GM12878 (cell line): ENCODE data around the gene PHRF1.

Source experiments
- BCL11A ChIP-seq: IDR thresholded peaks from 2 replicates; pipeline ENCODE4 v1.6.1; 2011; ENCODE audit warnings: low read depth, low read length
- BHLHE40 ChIP-seq, 2 experiments: fragments of 450-650 bp in 1 of 2; IDR thresholded peaks; 2 replicates each; pipeline ENCODE4 v1.6.1; 2011 to 2017; ENCODE audit warnings: low read depth in 2 of 2, borderline replicate concordance in 1 of 2, improper control_type of control experiment in 1 of 2, low read length in 1 of 2, mild to moderate bottlenecking in 1 of 2
- CTCF ChIP-seq, 3 experiments: IDR thresholded peaks in 2 of 3; conservative IDR thresholded peaks in 1 of 3; 2 replicates each; pipeline ENCODE4 v1.5.1; 2011; ENCODE audit warnings: low read depth in 3 of 3, low read length in 3 of 3, mild to moderate bottlenecking in 3 of 3, control low read depth in 2 of 3, moderate library complexity in 2 of 3, inconsistent platforms in 1 of 3, mixed read lengths in 1 of 3; ENCODE audit not compliant: control insufficient read depth in 2 of 3, insufficient read depth in 1 of 3; ENCODE audit errors: extremely low read depth in 1 of 3
- E2F4 ChIP-seq: IDR thresholded peaks from 2 replicates; pipeline ENCODE4 v1.6.1; 2012; ENCODE audit warnings: low read depth, low read length, improper control_type of control experiment
- EZH2 ChIP-seq: IDR thresholded peaks from 2 replicates; pipeline ENCODE4 v1.6.1; 2012; ENCODE audit warnings: low read depth, mild to moderate bottlenecking, control low read depth, inconsistent platforms, low read length, borderline replicate concordance; ENCODE audit not compliant: control insufficient read depth
- GABPA ChIP-seq: IDR thresholded peaks from 2 replicates; pipeline ENCODE4 v1.6.1; 2014; ENCODE audit warnings: antibody characterized with exemption, low read depth, mild to moderate bottlenecking, inconsistent platforms
- HDGF ChIP-seq: fragments of 450-650 bp; IDR thresholded peaks from 2 replicates; pipeline ENCODE4 v1.6.1; 2016; ENCODE audit warnings: antibody characterized with exemption
- MAX ChIP-seq: IDR thresholded peaks from 2 replicates; pipeline ENCODE4 v1.6.1; 2012; ENCODE audit warnings: low read depth, low read length, improper control_type of control experiment
- POLR2A ChIP-seq: IDR thresholded peaks from 2 replicates; pipeline ENCODE4 v1.6.1; 2011; ENCODE audit warnings: low read depth, mild to moderate bottlenecking, low read length
- SMAD1 ChIP-seq: fragments of 450-650 bp; IDR thresholded peaks from 2 replicates; pipeline ENCODE4 v1.6.1; 2018; ENCODE audit warnings: mild to moderate bottlenecking, low read depth; ENCODE audit not compliant: partially characterized antibody
- YY1 ChIP-seq: IDR thresholded peaks from 2 replicates; pipeline ENCODE4 v1.6.1; 2011; ENCODE audit warnings: low read depth, mild to moderate bottlenecking, low read length
- ZNF384 ChIP-seq: IDR thresholded peaks from 2 replicates; pipeline ENCODE4 v1.6.1; 2012; ENCODE audit warnings: low read depth, mild to moderate bottlenecking, low read length, improper control_type of control experiment, borderline replicate concordance

GRCh38 chr11:617912-618682 lies 41.8 kb downstream of the PHRF1 start:
- TF ChIP-seq E2F4 (no peak), EZH2 (no peak), CTCF (IDR thresholded peaks at IDR 0.05 in 2 of 3, conservative IDR thresholded peaks at IDR 0.05 in 1 of 3; ENCODE audit: control insufficient read depth in 2 of 3, extremely low read depth in 1 of 3, insufficient read depth in 1 of 3, low read depth in 3 of 3, low read length in 3 of 3) (no peak), HDGF (no peak), BCL11A (no peak), MAX (no peak), GABPA (no peak), BHLHE40 (IDR thresholded peaks at IDR 0.05; ENCODE audit: borderline replicate concordance in 1 of 2, low read depth in 2 of 2, low read length in 1 of 2) (no peak), ZNF384 (no peak), YY1 (no peak), SMAD1 (no peak), POLR2A (no peak)
